Measurements from ENCODE around the gene SETD6. TPM values are rescaled to one million over a fixed set of nuclear protein-coding genes. Genes with fewer than 3 reads are reported as not detected.

Gene SETD6
- total and polyA plus RNA-seq, 2 of the 8 experiments (the other 6 are each of a cell fraction or from before 2014, with no cell fraction given): 25.3 to 40.5 TPM

DNA sequence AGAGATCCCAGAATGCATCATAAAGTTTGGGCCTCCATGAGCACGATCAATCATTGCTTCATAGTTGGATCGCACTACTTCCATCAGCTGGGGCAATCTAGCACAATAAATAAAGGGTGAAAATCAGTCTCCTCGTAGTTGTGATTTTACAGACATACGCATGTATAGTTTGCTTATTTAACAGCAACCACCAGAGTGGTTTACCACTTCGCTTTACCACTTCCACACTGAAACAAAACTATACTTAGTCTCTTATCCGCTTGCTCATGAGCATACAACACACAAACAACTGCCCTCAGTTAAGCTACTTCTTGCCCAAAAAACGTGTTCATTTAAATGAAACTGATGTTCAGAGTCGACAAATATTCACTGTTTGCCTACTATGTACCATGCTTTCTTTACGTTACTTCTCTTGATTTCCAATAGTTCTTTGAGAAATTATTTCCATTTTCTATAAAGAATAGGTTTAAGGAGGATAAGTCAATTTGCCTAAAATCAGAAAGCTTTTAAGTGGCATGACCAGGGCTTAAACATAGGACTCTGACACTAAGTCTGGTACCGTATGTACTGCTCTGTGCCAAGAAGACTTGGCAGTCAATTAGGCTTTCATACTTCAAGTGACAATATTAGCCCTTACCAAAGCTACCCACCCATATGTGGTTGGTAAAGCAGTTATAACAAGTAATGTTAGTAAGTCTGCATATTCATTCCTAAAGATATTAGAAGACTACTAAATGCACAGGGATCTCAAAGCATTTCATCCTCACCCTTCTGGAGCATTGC, 22.0 kb downstream of the SETD6 start:
- no peaks in the 10 kb centered on the region for H3K4me1 ChIP-seq (replicated peaks in 1 of 4; ENCODE audit: control insufficient read depth in 3 of 4, insufficient read depth in 4 of 4, low read length in 3 of 4)
- no peaks in the 10 kb centered on the region for H3K9me3 ChIP-seq (ENCODE audit: insufficient read depth in 2 of 2, low read depth in 1 of 2, low read length in 1 of 2)
- ChIA-PET POLR2A (ENCODE audit: partially characterized antibody) (interaction anchor here (0.8 to 1.5 kb wide), 2 partner anchors 30 to 51 kb away, joined by 3 read pairs; no protein-coding TSS in a partner anchor), CTCF (ENCODE audit: partially characterized antibody) (interaction anchor here (0.5 to 1.4 kb wide), 5 partner anchors 9 to 115 kb away, joined by 3 to 4 read pairs (median 3); no protein-coding TSS in a partner anchor)
- H3K27ac ChIP-seq (ENCODE audit: low read depth, low read length): no peak overlapping the region
- H2AFZ ChIP-seq (ENCODE audit: low read length): no peak overlapping the region
- no peak overlapping the region for H4K91ac ChIP-seq (replicated peaks; ENCODE audit: insufficient read length, low read length)
- no peak overlapping the region for H2BK120ac ChIP-seq (replicated peaks; ENCODE audit: low read depth, low read length)
- H3K23me2 ChIP-seq (ENCODE audit: low read depth, low read length): no peaks in the 10 kb centered on the region
- H3K14ac ChIP-seq (ENCODE audit: insufficient read length): no peak overlapping the region
- no peaks in the 10 kb centered on the region for H3K79me2 ChIP-seq (ENCODE audit: control insufficient read depth in 1 of 2, insufficient read depth in 2 of 2, low read length in 2 of 2)
- H2BK5ac ChIP-seq (ENCODE audit: low read depth, low read length): no peak overlapping the region
- no peaks in the 10 kb centered on the region; the same call in 1 of the 2 replicates for H3K79me1 ChIP-seq (ENCODE audit: low read depth, low read length)
- H2BK15ac ChIP-seq (ENCODE audit: low read length): no peak overlapping the region
- H3K23ac ChIP-seq (ENCODE audit: insufficient read length): no peak overlapping the region
- H3K56ac ChIP-seq (replicated peaks; ENCODE audit: insufficient read length, low read depth, low read length): no peak overlapping the region
- DNase-seq (ENCODE audit: low read depth in 1 of 2, low spot score in 2 of 2) (no peak), FAIRE-seq (no peak)
- H2BK12ac ChIP-seq (ENCODE audit: low read depth, low read length): no peak overlapping the region
- H4K20me1 ChIP-seq (replicated peaks in 1 of 2; ENCODE audit: control insufficient read depth in 1 of 2, insufficient read depth in 2 of 2, low read length in 2 of 2): peaks cover 0 to 8% of the 10 kb centered on the region in 2 experiments
- H3K27me3 ChIP-seq (replicated peaks in 1 of 4; ENCODE audit: control insufficient read depth in 3 of 4, extremely low read depth in 1 of 4, insufficient read depth in 3 of 4, low read length in 3 of 4): no peaks in the 10 kb centered on the region
- H3K4me2 ChIP-seq (ENCODE audit: insufficient read depth in 1 of 2, low read depth in 2 of 2, low read length in 2 of 2): no peak overlapping the region
- no peak overlapping the region for H3K18ac ChIP-seq (ENCODE audit: extremely low read depth, low read length)
- H2AK5ac ChIP-seq (ENCODE audit: low read depth, low read length): no peak overlapping the region
- H3K4me3 ChIP-seq (ENCODE audit: extremely low read depth in 1 of 4, insufficient read depth in 2 of 4, low read depth in 3 of 4, low read length in 4 of 4): no peak overlapping the region
- H2BK20ac ChIP-seq (ENCODE audit: low read length): no peak overlapping the region
- H3K9ac ChIP-seq (replicated peaks in 1 of 4; ENCODE audit: extremely low read depth in 1 of 4, low read depth in 3 of 4, low read length in 3 of 4): no peak overlapping the region
- H3K36me3 ChIP-seq (ENCODE audit: control insufficient read depth in 2 of 4, insufficient read depth in 4 of 4, low read length in 3 of 4): peaks cover 56 to 94% (median 85%) of the 10 kb centered on the region in 4 experiments
- peak overlapping the region; percentile 12; the same call in 1 of the 2 replicates for H4K8ac ChIP-seq (ENCODE audit: extremely low read depth, insufficient read depth, low read length)
- no peak overlapping the region for H3K4ac ChIP-seq (replicated peaks; ENCODE audit: insufficient read length, low read depth, low read length)
- no peak overlapping the region for H4K5ac ChIP-seq (ENCODE audit: insufficient read length, low read depth, low read length)
- WGBS, 2 experiments (ENCODE audit: extremely low coverage in 1 of 2, insufficient coverage in 1 of 2, insufficient read length in 1 of 2, insufficient replicate concordance in 2 of 2, low coverage in 1 of 2, low lambda C conversion rate in 2 of 2, missing lambda C conversion rate in 1 of 2): 86% methylated on average over 10 of the region's 10 CpGs; no CpG with 5 or more reads in 1 of the 2 experiments
- TF ChIP-seq SIRT6 (IDR thresholded peaks at IDR 0.05; ENCODE audit: low read length): no peak
- no peak for TF ChIP-seq SIX5 (IDR thresholded peaks at IDR 0.05; ENCODE audit: low read depth, low read length)
- TF ChIP-seq CREB1 (IDR thresholded peaks at IDR 0.05): no peak
- TF ChIP-seq PHF8 (conservative IDR thresholded peaks at IDR 0.05; ENCODE audit: low read depth, low read length): no peak
- TF ChIP-seq MAFK (IDR thresholded peaks at IDR 0.05; ENCODE audit: low read depth, low read length): no peak
- TF ChIP-seq KDM5A (IDR thresholded peaks at IDR 0.05; ENCODE audit: low read length): no peak
- TF ChIP-seq, protein P1, sequence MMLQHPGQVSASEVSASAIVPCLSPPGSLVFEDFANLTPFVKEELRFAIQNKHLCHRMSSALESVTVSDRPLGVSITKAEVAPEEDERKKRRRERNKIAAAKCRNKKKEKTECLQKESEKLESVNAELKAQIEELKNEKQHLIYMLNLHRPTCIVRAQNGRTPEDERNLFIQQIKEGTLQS (IDR thresholded peaks at IDR 0.05; ENCODE audit: insufficient read depth, low read depth, low read length): no peak
- TF ChIP-seq RFX5 (IDR thresholded peaks at IDR 0.05; ENCODE audit: borderline replicate concordance, low read depth, low read length): no peak
- TF ChIP-seq, protein P2, sequence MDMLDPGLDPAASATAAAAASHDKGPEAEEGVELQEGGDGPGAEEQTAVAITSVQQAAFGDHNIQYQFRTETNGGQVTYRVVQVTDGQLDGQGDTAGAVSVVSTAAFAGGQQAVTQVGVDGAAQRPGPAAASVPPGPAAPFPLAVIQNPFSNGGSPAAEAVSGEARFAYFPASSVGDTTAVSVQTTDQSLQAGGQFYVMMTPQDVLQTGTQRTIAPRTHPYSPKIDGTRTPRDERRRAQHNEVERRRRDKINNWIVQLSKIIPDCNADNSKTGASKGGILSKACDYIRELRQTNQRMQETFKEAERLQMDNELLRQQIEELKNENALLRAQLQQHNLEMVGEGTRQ (IDR thresholded peaks at IDR 0.05; ENCODE audit: low read length): no peak
- TF ChIP-seq SIN3A (conservative IDR thresholded peaks at IDR 0.05 in 1 of 2, IDR thresholded peaks at IDR 0.05 in 1 of 2; ENCODE audit: low read depth in 1 of 2, low read length in 2 of 2): no peak
